DND-41 (cell line): ENCODE results near the gene LAMTOR3.

Experiments
- EZH2 ChIP-seq: IDR thresholded peaks from 3 replicates; pipeline ENCODE4 v1.6.1; 2012; ENCODE audit warnings: borderline replicate concordance, low read depth, mild to moderate bottlenecking, moderate library complexity, low read length, inconsistent platforms; ENCODE audit not compliant: severe bottlenecking
- TF ChIP-seq, protein P1 (sequence below): IDR thresholded peaks from 2 replicates; pipeline ENCODE4 v1.5.1; 2012; ENCODE audit warnings: borderline replicate concordance, low read length, moderate library complexity, mild to moderate bottlenecking; ENCODE audit not compliant: poor library complexity, severe bottlenecking; ENCODE audit errors: extremely low read depth

DNA sequence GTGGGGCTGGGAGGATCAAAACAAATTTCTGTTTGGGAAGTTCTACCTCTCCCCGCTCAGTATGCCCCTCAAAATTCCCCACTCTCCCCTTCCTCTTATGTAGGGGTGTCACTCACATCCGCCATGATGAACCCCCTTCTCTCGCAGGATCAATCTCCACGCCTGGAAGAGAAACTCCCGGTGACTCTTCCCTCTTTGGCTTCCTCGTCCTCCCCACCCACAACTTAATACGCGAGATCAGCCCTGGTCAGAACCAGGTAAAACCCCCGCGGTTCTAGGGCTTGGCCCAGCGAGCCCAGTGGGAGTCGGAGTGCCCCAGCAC is 427 bp downstream of the LAMTOR3 start:
- TF ChIP-seq, protein P1, sequence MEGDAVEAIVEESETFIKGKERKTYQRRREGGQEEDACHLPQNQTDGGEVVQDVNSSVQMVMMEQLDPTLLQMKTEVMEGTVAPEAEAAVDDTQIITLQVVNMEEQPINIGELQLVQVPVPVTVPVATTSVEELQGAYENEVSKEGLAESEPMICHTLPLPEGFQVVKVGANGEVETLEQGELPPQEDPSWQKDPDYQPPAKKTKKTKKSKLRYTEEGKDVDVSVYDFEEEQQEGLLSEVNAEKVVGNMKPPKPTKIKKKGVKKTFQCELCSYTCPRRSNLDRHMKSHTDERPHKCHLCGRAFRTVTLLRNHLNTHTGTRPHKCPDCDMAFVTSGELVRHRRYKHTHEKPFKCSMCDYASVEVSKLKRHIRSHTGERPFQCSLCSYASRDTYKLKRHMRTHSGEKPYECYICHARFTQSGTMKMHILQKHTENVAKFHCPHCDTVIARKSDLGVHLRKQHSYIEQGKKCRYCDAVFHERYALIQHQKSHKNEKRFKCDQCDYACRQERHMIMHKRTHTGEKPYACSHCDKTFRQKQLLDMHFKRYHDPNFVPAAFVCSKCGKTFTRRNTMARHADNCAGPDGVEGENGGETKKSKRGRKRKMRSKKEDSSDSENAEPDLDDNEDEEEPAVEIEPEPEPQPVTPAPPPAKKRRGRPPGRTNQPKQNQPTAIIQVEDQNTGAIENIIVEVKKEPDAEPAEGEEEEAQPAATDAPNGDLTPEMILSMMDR: no peak
- TF ChIP-seq EZH2: no peak
